Activated CD4-positive, alpha-beta T cell treated with anti-CD3 and anti-CD28 coated beads, Interleukin-2, amount 10 ng/mL, durations not matched to agents 24 days and 14 days (primary cell): ENCODE measurements around the gene ISCA2. TPM values are rescaled to one million over a fixed set of nuclear protein-coding genes. Genes with fewer than 3 reads are reported as not detected.

Experiments
- DNase-seq: peaks from one replicate; pipeline ENCODE4 v3.0.0; 2022
- H3K27ac Mint-ChIP-seq: one replicate; pipeline ENCODE4 v1.8.0; 2022; ENCODE audit warnings: mild to moderate bottlenecking, mixed read lengths
- H3K27me3 Mint-ChIP-seq: one replicate; pipeline ENCODE4 v1.8.0; 2022; ENCODE audit warnings: mixed read lengths
- H3K36me3 Mint-ChIP-seq: one replicate; pipeline ENCODE4 v1.8.0; 2022; ENCODE audit warnings: low read depth, mild to moderate bottlenecking, mixed read lengths
- H3K4me1 Mint-ChIP-seq: one replicate; pipeline ENCODE4 v1.8.0; 2021; ENCODE audit warnings: mixed read lengths
- H3K4me3 Mint-ChIP-seq: one replicate; pipeline ENCODE4 v1.8.0; 2022; ENCODE audit warnings: mild to moderate bottlenecking, moderate library complexity, mixed read lengths
- H3K9me3 Mint-ChIP-seq: one replicate; pipeline ENCODE4 v1.8.0; 2021; ENCODE audit warnings: mixed read lengths
- intact Hi-C: fragments of 100-400 bp; cut with micrococcal nuclease; formaldehyde crosslinking; loops from one replicate; pipeline ENCODE4 v1.15.1; 2023
- total RNA-seq: library from RNA; stranded (reverse); gene quantifications from 2 replicates; pipeline ENCODE4 v1.2.3, GENCODE V29; 2022

ISCA2 gene
- total RNA-seq, 1 donor from 2014 or later = 20.0 TPM

GRCh38 chr14:74521756-74522155, 28.2 kb downstream of the ISCA2 start:
- DNase-seq = no peak
- Mint-ChIP-seq H3K27me3 (peaks cover 23% of the 10 kb centered on the region), H3K4me1 (no peaks in the 10 kb centered on the region), H3K9me3 (no peaks in the 10 kb centered on the region), H3K36me3 (no peaks in the 10 kb centered on the region), H3K4me3 (no peak overlapping the region), H3K27ac (no peak overlapping the region)
- intact Hi-C loops = no loop called here

- H3K4me1 Mint-ChIP-seq = no peaks in the 10 kb centered on the region
- H3K4me3 Mint-ChIP-seq = no peak overlapping the region
- peaks cover 23% of the 10 kb centered on the region for H3K27me3 Mint-ChIP-seq
- no peak for DNase-seq
- H3K27ac Mint-ChIP-seq = no peak overlapping the region
- H3K9me3 Mint-ChIP-seq = no peaks in the 10 kb centered on the region
- no peaks in the 10 kb centered on the region for H3K36me3 Mint-ChIP-seq
- intact Hi-C loops = no loop called here
Observed at GRCh38 chr14:74522740-74523139, 29.2 kb downstream of the ISCA2 start.

- DNase-seq = no peak
- Mint-ChIP-seq H3K4me1 (no peaks in the 10 kb centered on the region), H3K27ac (no peak overlapping the region), H3K27me3 (peaks cover 15% of the 10 kb centered on the region), H3K4me3 (no peak overlapping the region), H3K36me3 (no peaks in the 10 kb centered on the region), H3K9me3 (no peaks in the 10 kb centered on the region)
- intact Hi-C loops = no loop called here
Observed at GRCh38 chr14:74524076-74524811, 30.7 kb downstream of the ISCA2 start.

- Mint-ChIP-seq H3K27me3 (peaks cover 15% of the 10 kb centered on the region), H3K27ac (no peak overlapping the region), H3K36me3 (no peaks in the 10 kb centered on the region), H3K4me1 (no peaks in the 10 kb centered on the region), H3K4me3 (no peak overlapping the region), H3K9me3 (no peaks in the 10 kb centered on the region)
- intact Hi-C loops = no loop called here
- no peak for DNase-seq
Observed at GRCh38 chr14:74524812-74525135, 31.2 kb downstream of the ISCA2 start.

GRCh38 chr14:74525361-74525851, 31.8 kb downstream of the ISCA2 start:
- no peak for DNase-seq
- Mint-ChIP-seq H3K27ac (no peak overlapping the region), H3K4me1 (no peaks in the 10 kb centered on the region), H3K36me3 (no peaks in the 10 kb centered on the region), H3K27me3 (peaks cover 15% of the 10 kb centered on the region), H3K9me3 (no peaks in the 10 kb centered on the region), H3K4me3 (no peak overlapping the region)
- intact Hi-C loops = no loop called here

GRCh38 chr14:74526854-74527585, 33.5 kb downstream of the ISCA2 start:
- H3K27ac Mint-ChIP-seq = peak overlapping the region; percentile 10

GRCh38 chr14:74527736-74528280, 34.2 kb downstream of the ISCA2 start:
- Mint-ChIP-seq H3K4me1 (no peaks in the 10 kb centered on the region), H3K9me3 (no peaks in the 10 kb centered on the region), H3K27me3 (peaks cover 12% of the 10 kb centered on the region), H3K27ac (no peak overlapping the region), H3K36me3 (no peaks in the 10 kb centered on the region), H3K4me3 (no peak overlapping the region)
- DNase-seq = no peak
- intact Hi-C loops = no loop called here

More at GRCh38 chr14:74526854-74527585, 33.5 kb downstream of the ISCA2 start:
- Mint-ChIP-seq H3K4me3 (no peak overlapping the region), H3K4me1 (no peaks in the 10 kb centered on the region), H3K9me3 (no peaks in the 10 kb centered on the region), H3K27me3 (peaks cover 12% of the 10 kb centered on the region), H3K36me3 (no peaks in the 10 kb centered on the region)
- no peak for DNase-seq
- intact Hi-C loops = no loop called here

- DNase-seq = no peak
- intact Hi-C loops = no loop called here
- H3K27ac Mint-ChIP-seq = no peak overlapping the region
- peaks cover 13% of the 10 kb centered on the region for H3K27me3 Mint-ChIP-seq
- no peak overlapping the region for H3K4me3 Mint-ChIP-seq
- no peaks in the 10 kb centered on the region for H3K9me3 Mint-ChIP-seq
- H3K36me3 Mint-ChIP-seq = no peaks in the 10 kb centered on the region
- peaks cover 4% of the 10 kb centered on the region for H3K4me1 Mint-ChIP-seq
Observed at GRCh38 chr14:74528406-74528805, 34.8 kb downstream of the ISCA2 start.

- no peaks in the 10 kb centered on the region for H3K9me3 Mint-ChIP-seq
- no peak overlapping the region for H3K27ac Mint-ChIP-seq
- intact Hi-C loops = no loop called here
- DNase-seq = no peak
- no peaks in the 10 kb centered on the region for H3K36me3 Mint-ChIP-seq
- H3K4me3 Mint-ChIP-seq = no peak overlapping the region
- H3K4me1 Mint-ChIP-seq = peaks cover 6% of the 10 kb centered on the region
- peaks cover 13% of the 10 kb centered on the region for H3K27me3 Mint-ChIP-seq
Observed at GRCh38 chr14:74528886-74529285, 35.3 kb downstream of the ISCA2 start.

- DNase-seq = no peak
- H3K4me1 Mint-ChIP-seq = peaks cover 6% of the 10 kb centered on the region
- no peaks in the 10 kb centered on the region for H3K9me3 Mint-ChIP-seq
- intact Hi-C loops = no loop called here
- H3K27me3 Mint-ChIP-seq = peaks cover 8% of the 10 kb centered on the region
- H3K4me3 Mint-ChIP-seq = no peak overlapping the region
- no peak overlapping the region for H3K27ac Mint-ChIP-seq
- no peaks in the 10 kb centered on the region for H3K36me3 Mint-ChIP-seq
Observed at GRCh38 chr14:74531006-74531405, 37.4 kb downstream of the ISCA2 start.

GRCh38 chr14:74531467-74531866, 37.9 kb downstream of the ISCA2 start:
- DNase-seq = no peak
- no peak overlapping the region for H3K4me3 Mint-ChIP-seq
- H3K27me3 Mint-ChIP-seq = peaks cover 4% of the 10 kb centered on the region
- no peaks in the 10 kb centered on the region for H3K36me3 Mint-ChIP-seq
- peaks cover 6% of the 10 kb centered on the region for H3K4me1 Mint-ChIP-seq
- H3K9me3 Mint-ChIP-seq = no peaks in the 10 kb centered on the region
- H3K27ac Mint-ChIP-seq = no peak overlapping the region
- intact Hi-C loops = no loop called here

GRCh38 chr14:74532246-74532645, 38.7 kb downstream of the ISCA2 start:
- no peak for DNase-seq
- Mint-ChIP-seq H3K27me3 (peaks cover 3% of the 10 kb centered on the region), H3K4me3 (no peak overlapping the region), H3K4me1 (peaks cover 6% of the 10 kb centered on the region), H3K9me3 (no peaks in the 10 kb centered on the region), H3K36me3 (no peaks in the 10 kb centered on the region), H3K27ac (no peak overlapping the region)
- intact Hi-C loops = no loop called here

GRCh38 chr14:74533576-74533975, 40.0 kb downstream of the ISCA2 start:
- Mint-ChIP-seq H3K9me3 (no peaks in the 10 kb centered on the region), H3K4me3 (no peak overlapping the region), H3K27ac (no peak overlapping the region), H3K27me3 (peaks cover 3% of the 10 kb centered on the region), H3K4me1 (peaks cover 6% of the 10 kb centered on the region), H3K36me3 (no peaks in the 10 kb centered on the region)
- intact Hi-C loops = no loop called here
- DNase-seq = no peak

GRCh38 chr14:74535756-74536325, 42.3 kb downstream of the ISCA2 start:
- H3K4me3 Mint-ChIP-seq = no peak overlapping the region
- no peaks in the 10 kb centered on the region for H3K36me3 Mint-ChIP-seq
- peaks cover 3% of the 10 kb centered on the region for H3K27me3 Mint-ChIP-seq
- no peak for DNase-seq
- H3K27ac Mint-ChIP-seq = no peak overlapping the region
- intact Hi-C loops = no loop called here
- H3K4me1 Mint-ChIP-seq = peaks cover 6% of the 10 kb centered on the region
- no peaks in the 10 kb centered on the region for H3K9me3 Mint-ChIP-seq
